Kidney glomerular epithelial cell (primary cell): ENCODE measurements around the gene EFNA1.
A peak's percentile ranks its signal among the peaks of the same experiment; 100 is the strongest.

Experiments
- DNase-seq: peaks from one replicate; lab custom pipeline; 2025; lab: John Stamatoyannopoulos, UW

Gene EFNA1

GRCh38 chr1:155127105-155127966 lies at the start of gene EFNA1:
Gene EFNA1 (plus strand): TSS chr1:155127876. CDS start chr1:155127978, 102 bp downstream.
- DNase-seq = peak; percentile 81

GRCh38 chr1:155078469-155079209 lies 49.0 kb upstream of the EFNA1 start, which contains the start of gene EFNA3:
Gene EFNA3 (plus strand): TSS chr1:155078837. CDS start chr1:155078942, 105 bp downstream.
- DNase-seq = no peak

- DNase-seq = no peak
Measured at GRCh38 chr1:155079210-155079486, 48.5 kb upstream of the EFNA1 start.

- DNase-seq = no peak
Measured at GRCh38 chr1:155079487-155080311, 48.0 kb upstream of the EFNA1 start.

GRCh38 chr1:155080312-155081228 lies 47.1 kb upstream of the EFNA1 start:
- DNase-seq = no peak

- no peak for DNase-seq
Measured at GRCh38 chr1:155081472-155082300, 46.0 kb upstream of the EFNA1 start.

GRCh38 chr1:155082301-155083051 lies 45.2 kb upstream of the EFNA1 start:
- DNase-seq = no peak

- no peak for DNase-seq
Measured at GRCh38 chr1:155083052-155083541, 44.6 kb upstream of the EFNA1 start.

GRCh38 chr1:155083865-155084721 lies 43.6 kb upstream of the EFNA1 start:
- no peak for DNase-seq

GRCh38 chr1:155084722-155085503 lies 42.8 kb upstream of the EFNA1 start:
- DNase-seq = peak; percentile 93

GRCh38 chr1:155085504-155086127 lies 42.1 kb upstream of the EFNA1 start:
- peak; percentile 11 for DNase-seq

GRCh38 chr1:155086128-155086741 lies 41.4 kb upstream of the EFNA1 start:
- no peak for DNase-seq

GRCh38 chr1:155086856-155087535 lies 40.7 kb upstream of the EFNA1 start:
- no peak for DNase-seq

GRCh38 chr1:155091071-155092051 lies 36.3 kb upstream of the EFNA1 start:
- DNase-seq = peak; percentile 20

GRCh38 chr1:155092131-155092530 lies 35.5 kb upstream of the EFNA1 start:
- DNase-seq = no peak
